HG03558 (cell line): Measurements from ENCODE around the gene TNFRSF1A.

Experiments
- ATAC-seq: cut with Tn5 transposase; IDR thresholded peaks from one replicate; pipeline ENCODE4 v1.9.1; 2021; ENCODE audit warnings: moderate number of reproducible peaks; ENCODE audit not compliant: unreplicated experiment; ENCODE audit errors: extremely low read depth

TNFRSF1A gene

DNA sequence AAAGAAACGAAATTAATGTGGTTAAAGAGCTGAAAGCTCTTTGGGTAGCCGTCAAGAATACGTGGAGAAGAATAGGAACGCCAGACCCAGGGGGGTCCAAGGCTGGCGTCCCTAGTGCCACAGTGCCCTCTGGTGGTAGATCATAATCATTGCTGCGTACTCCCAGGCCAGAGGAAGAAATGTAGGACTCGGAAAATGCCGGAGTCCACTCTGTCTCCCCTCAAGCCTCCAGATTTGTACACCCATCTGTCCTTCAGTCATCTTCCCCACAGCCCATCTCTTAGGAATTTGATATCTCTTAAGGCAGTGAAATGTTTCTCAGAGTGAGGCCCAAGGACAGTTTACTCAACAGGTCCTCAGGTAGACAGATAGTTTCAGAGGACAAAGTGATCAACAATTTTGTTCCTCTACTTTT, 56.8 kb downstream of the TNFRSF1A start:
- no peak for ATAC-seq

DNA sequence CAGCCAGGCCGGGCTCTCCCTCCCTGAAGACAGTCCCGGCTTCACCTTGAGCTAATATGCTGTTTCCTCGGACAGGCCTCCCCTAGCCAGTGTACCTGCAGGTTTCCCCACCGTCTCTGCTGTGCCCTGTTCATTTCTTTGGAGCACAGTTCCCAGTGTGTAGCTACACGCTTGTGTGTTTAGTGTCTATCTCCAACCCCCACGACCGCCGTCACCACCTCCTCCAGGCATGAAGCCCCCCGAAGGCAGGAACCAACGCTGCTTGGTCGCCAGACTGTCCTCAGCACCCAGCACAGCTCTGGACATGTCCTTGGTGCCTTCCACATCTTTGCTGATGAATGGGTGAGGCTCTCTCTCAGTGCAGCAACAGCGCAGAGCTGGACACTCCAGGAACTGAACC, 57.6 kb downstream of the TNFRSF1A start:
- ATAC-seq, result no peak

DNA sequence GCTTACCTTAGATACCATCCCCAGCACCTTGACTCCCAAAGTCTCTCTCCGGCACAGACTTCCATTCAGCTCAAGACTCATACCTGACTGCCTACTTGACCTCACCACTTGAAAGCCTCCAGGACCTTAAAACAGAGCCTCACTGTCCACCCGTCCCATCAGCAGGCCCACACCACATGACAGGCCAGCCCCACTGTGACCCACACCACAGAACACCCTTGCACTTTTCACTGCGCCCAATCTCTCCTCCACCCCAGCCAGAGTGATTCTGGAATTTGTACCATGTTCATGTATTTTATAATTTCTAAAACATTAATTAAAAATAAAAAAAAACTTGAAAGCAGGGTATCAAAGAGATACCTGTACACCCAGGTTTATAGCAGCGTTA, 59.4 kb downstream of the TNFRSF1A start:
- no peak for ATAC-seq

DNA sequence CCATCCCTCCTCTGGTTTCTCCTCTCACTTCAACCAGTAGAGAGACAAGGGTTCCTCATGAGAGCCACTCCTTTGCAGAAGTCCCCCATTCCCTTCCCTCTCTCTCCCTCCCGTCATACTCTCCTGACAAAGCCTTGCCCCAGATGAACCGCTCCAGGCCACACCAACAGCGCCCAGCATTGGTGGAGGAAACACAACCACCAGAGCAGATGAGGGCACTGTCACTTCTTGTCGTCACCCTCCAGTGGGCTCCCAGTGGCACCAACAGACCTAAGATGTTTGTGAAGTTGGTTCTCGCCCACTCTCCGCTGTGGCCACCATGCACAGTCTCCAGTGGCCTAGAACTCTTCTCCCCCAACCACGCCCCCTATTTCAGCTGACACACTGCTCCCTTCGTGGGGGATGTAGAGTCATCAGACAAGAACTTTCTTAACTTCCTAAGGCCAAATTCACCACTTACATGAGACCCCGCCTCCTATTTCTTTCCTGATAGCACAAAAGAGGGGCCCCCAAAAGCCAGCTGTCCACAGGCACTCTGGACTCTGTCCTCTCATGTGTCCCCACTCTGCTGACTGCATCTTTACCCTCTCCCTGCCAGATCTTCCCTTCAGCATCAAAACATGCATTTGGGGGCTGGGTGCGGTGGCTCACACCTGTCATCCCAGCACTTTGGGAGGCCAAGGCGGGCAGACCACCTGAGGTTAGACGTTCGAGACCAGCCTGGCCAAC, 60.6 kb downstream of the TNFRSF1A start:
- ATAC-seq, result no peak

DNA sequence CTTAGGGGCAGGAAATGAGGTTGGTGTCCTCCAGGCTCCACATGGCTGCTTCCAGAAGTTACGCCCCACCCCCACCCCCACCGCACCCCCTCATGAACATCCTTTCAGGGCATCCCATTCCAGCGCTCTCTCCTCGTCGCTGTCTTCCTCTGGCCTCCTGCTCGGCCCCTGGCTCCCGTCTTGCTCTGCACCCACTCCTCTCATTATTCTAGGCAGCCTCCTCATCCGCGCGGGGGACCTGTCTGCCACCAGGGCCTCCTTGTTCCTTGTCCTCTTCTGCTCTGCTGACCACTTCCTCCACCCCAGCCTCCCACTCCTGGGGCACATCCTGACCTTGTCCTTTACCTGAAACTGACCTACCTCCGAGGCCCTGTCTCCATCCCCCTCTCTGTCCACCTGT, 61.2 kb downstream of the TNFRSF1A start:
- ATAC-seq, result no peak

DNA sequence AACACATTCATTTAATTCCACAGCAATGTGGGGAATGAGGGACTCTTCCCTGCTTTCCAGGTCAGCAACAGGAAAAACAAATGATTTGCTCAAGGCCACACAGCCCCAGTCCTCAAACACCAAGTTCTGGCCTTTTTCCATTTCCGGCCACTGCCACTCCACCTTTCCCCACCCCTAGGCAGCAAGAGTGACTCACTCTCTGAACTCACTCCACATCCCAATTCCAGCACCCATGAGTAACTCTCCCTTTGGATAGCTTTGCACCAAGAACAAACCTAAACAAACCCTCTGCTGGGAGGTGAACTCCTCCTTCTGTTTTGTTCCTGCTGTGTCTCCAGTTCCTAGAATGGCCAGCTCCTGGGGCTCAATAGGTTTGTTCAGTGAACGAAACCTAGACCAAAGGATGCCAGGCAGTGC, 61.8 kb downstream of the TNFRSF1A start:
- no peak for ATAC-seq

DNA sequence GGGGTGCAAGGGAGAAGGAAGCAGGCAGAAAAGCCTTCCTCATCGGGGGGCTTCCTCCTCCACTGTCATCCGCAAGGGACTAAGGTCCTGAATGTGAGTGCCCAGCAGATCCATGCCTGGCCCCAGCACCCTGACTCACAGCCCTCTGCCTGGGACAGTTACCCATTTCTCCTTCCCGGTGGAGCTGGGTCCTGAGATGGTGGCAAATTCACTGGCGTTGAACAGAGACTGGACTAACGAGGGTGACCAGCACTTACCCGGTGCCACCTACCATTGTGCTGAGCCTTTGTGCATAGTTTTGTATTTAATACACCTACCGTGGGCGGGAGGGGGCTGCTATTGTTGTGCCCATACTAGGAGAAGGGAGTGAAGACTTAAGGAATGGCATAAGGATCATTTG, 62.2 kb downstream of the TNFRSF1A start:
- ATAC-seq, result no peak

DNA sequence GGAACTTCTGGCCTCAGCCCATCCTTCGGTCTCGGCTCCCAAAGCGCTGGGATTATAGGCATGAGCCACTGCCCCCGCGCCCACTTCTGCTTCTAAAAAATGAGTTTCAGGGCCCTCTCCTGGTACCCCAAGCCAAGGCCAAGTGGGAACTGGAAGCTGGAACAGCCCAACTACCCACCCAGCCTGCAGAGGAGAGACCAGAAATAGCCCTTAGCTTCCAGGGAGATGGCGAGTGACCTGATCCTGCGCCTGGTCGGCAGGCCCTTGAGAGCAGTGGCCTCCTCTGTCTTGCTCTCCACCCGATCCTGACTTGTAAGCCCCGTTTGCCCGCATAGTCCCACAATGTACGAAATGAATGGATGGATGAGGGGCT, 62.6 kb downstream of the TNFRSF1A start:
- no peak for ATAC-seq
